B cell (primary cell): ENCODE measurements around the gene EEF1AKMT4. TPM values are rescaled to one million over a fixed set of nuclear protein-coding genes. Genes with fewer than 3 reads are reported as not detected.

Experiments used
- ATAC-seq: fragments of 200-7000 bp; cut with Tn5 transposase; one replicate; pipeline ENCODE4 v1.10.0; 2021; ENCODE audit warnings: low read depth, mild to moderate bottlenecking, moderate number of reproducible peaks, moderate library complexity
- CTCF ChIA-PET: fragments of 350-600 bp; sonication (Branson Sonifier 250); formaldehyde crosslinking; loops from one replicate; lab custom pipeline; 2021; ENCODE audit warnings: antibody characterized with exemption, inconsistent platforms; lab: Charles Lee
- POLR2A ChIA-PET: fragments of 350-600 bp; sonication (Branson Sonifier 250); formaldehyde crosslinking; loops from one replicate; lab custom pipeline; 2021; ENCODE audit warnings: antibody characterized with exemption; lab: Charles Lee
- DNase-seq: peaks from one replicate; pipeline ENCODE4 v3.0.0; 2013
- H2AFZ ChIP-seq: 2 replicates; pipeline ENCODE4 v1.6.1; 2012; ENCODE audit warnings: mild to moderate bottlenecking, low read depth, low read length; ENCODE audit not compliant: insufficient read depth, poor library complexity, severe bottlenecking
- H3K27ac ChIP-seq, 2 donors: 1 replicate in 1 of 2; 2 replicates in 1 of 2; pipeline ENCODE4 v1.5.1; 2012 to 2013; ENCODE audit warnings: low read length in 2 of 2, mild to moderate bottlenecking in 2 of 2, moderate library complexity in 1 of 2
- H3K27me3 ChIP-seq, 4 experiments: fragments of 200-600 bp in 1 of 4; sonication (generic) in 1 of 4; replicated peaks in 1 of 4; 1 replicate in 2 of 4; 2 replicates in 2 of 4; pipeline versions ENCODE4 v1.6.1 to v1.7.0; 2013 to 2016; ENCODE audit warnings: low read length in 3 of 4, mild to moderate bottlenecking in 2 of 4, mixed read lengths in 1 of 4, moderate library complexity in 1 of 4; ENCODE audit not compliant: insufficient read depth in 4 of 4, control insufficient read depth in 3 of 4; ENCODE audit errors: control extremely low read depth in 1 of 4
- H3K36me3 ChIP-seq, 2 experiments: replicated peaks in 1 of 2; 1 replicate in 1 of 2; 2 replicates in 1 of 2; pipeline versions ENCODE4 v1.6.1 to v1.7.1; 2013; ENCODE audit warnings: low read length in 1 of 2; ENCODE audit not compliant: insufficient read depth in 2 of 2, control insufficient read depth in 1 of 2; ENCODE audit errors: control extremely low read depth in 1 of 2, extremely low read depth in 1 of 2
- H3K4me1 ChIP-seq, 2 donors: fragments of 200-600 bp in 1 of 2; sonication (generic) in 1 of 2; 1 replicate in 1 of 2; 2 replicates in 1 of 2; pipeline versions ENCODE4 v1.5.1 to v1.6.1; 2013 to 2017; ENCODE audit warnings: low read length in 2 of 2; ENCODE audit not compliant: control insufficient read depth in 2 of 2, insufficient read depth in 2 of 2
- H3K4me2 ChIP-seq: replicated peaks from 2 replicates; pipeline ENCODE3; 2012; ENCODE audit warnings: mild to moderate bottlenecking, low read depth, low read length; ENCODE audit not compliant: poor library complexity, severe bottlenecking
- H3K4me3 ChIP-seq, 5 experiments: fragments of 200-600 bp in 1 of 5; sonication (generic) in 1 of 5; 1 replicate in 3 of 5; 2 replicates in 2 of 5; pipeline versions ENCODE4 v1.5.1 to v1.7.0; 2011 to 2016; ENCODE audit warnings: low read length in 4 of 5, mild to moderate bottlenecking in 4 of 5, low read depth in 2 of 5, control low read depth in 1 of 5, moderate library complexity in 1 of 5; ENCODE audit not compliant: insufficient read depth in 1 of 5; ENCODE audit errors: control extremely low read depth in 1 of 5, extremely low read depth in 1 of 5
- H3K79me2 ChIP-seq: fragments of 200-600 bp; sonication (generic); one replicate; pipeline ENCODE4 v1.6.0; 2016; ENCODE audit warnings: low read length; ENCODE audit not compliant: control insufficient read depth, insufficient read depth
- H3K9ac ChIP-seq: fragments of 200-600 bp; sonication (generic); 2 replicates; pipeline ENCODE4 v1.6.1; 2017; ENCODE audit warnings: mild to moderate bottlenecking, low read length, moderate library complexity
- H3K9me3 ChIP-seq, 3 donors: one replicate each; pipeline versions ENCODE4 v1.6.1 to v1.7.1; 2013; ENCODE audit warnings: low read length in 2 of 3; ENCODE audit not compliant: control insufficient read depth in 2 of 3, insufficient read depth in 1 of 3; ENCODE audit errors: control extremely low read depth in 1 of 3
- H4K20me1 ChIP-seq: 2 replicates; pipeline ENCODE4 v1.6.0; 2012; ENCODE audit warnings: mild to moderate bottlenecking, low read length; ENCODE audit not compliant: insufficient read depth, control insufficient read depth, poor library complexity, severe bottlenecking
- H3K27ac Mint-ChIP-seq: one replicate; pipeline ENCODE4 v1.8.0; 2021; ENCODE audit warnings: mixed read lengths
- H3K27me3 Mint-ChIP-seq: one replicate; pipeline ENCODE4 v1.8.0; 2021; ENCODE audit warnings: mixed read lengths
- H3K4me1 Mint-ChIP-seq: one replicate; pipeline ENCODE4 v1.8.0; 2021; ENCODE audit warnings: mixed read lengths
- H3K4me3 Mint-ChIP-seq: one replicate; pipeline ENCODE4 v1.8.0; 2021; ENCODE audit warnings: mixed read lengths
- H3K9me3 Mint-ChIP-seq: one replicate; pipeline ENCODE4 v1.8.0; 2022; ENCODE audit warnings: mixed read lengths; ENCODE audit not compliant: insufficient read depth
- EZH2 ChIP-seq: IDR thresholded peaks from 2 replicates; pipeline ENCODE4 v1.6.1; 2012; ENCODE audit warnings: borderline replicate concordance, low read depth, mild to moderate bottlenecking, moderate library complexity, low read length; ENCODE audit not compliant: insufficient read depth, poor library complexity, severe bottlenecking
- WGBS: methylation state at CpG from one replicate; pipeline ENCODE4 v1.1.5; 2013; ENCODE audit warnings: missing lambda C conversion rate; ENCODE audit not compliant: insufficient coverage; 5-methylcytosine and 5-hydroxymethylcytosine counted together
- intact Hi-C: fragments of 100-400 bp; cut with micrococcal nuclease; formaldehyde crosslinking; loops from one replicate; pipeline ENCODE4 v1.10.0; 2022
- polyA plus RNA-seq: library from polyadenylated mRNA; depleted of rRNA; stranded (reverse); fragments of >200 nt; gene quantifications from 2 replicates; pipeline ENCODE4 v1.2.3, GENCODE V29; 2012
- total RNA-seq, 2 donors: library from RNA; stranded (reverse); fragments of 120-200 nt in 1 of 2; gene quantifications; 1 replicate in 1 of 2; 2 replicates in 1 of 2; pipeline versions ENCODE4 v1.2.3 to v1.2.4, GENCODE V29; 2013 to 2022
- TF ChIP-seq, protein P1 (sequence below): fragments of 200-600 bp; IDR thresholded peaks from one replicate; pipeline ENCODE4 v1.8.0; 2022; ENCODE audit warnings: antibody characterized with exemption, mild to moderate bottlenecking

Gene EEF1AKMT4
- total and polyA plus RNA-seq, 2 donors (not counting 1 experiment from before 2014, with no cell fraction given): 1.5 to 2.5 TPM

GRCh38 chr3:184259396-184259877 is 10.0 kb downstream of the EEF1AKMT4 start:
- WGBS: 26% methylated on average over 19 of the region's 28 CpGs
- intact Hi-C loops: no loop called here
- Mint-ChIP-seq H3K9me3 (no peaks in the 10 kb centered on the region), H3K27ac (no peak overlapping the region), H3K27me3 (peaks cover 36% of the 10 kb centered on the region), H3K4me1 (peaks cover 24% of the 10 kb centered on the region), H3K4me3 (peak overlapping the region; percentile 74)
- Histone ChIP-seq H4K20me1 (peaks cover 7% of the 10 kb centered on the region), H3K4me2 (peak overlapping the region; percentile 8), H3K27me3 (peaks cover 0 to 53% (median 23%) of the 10 kb centered on the region in 4 experiments), H3K4me3 (no peak overlapping the region), H3K79me2 (no peaks in the 10 kb centered on the region), H3K9me3 (peaks cover 0 to 4% (median 0%) of the 10 kb centered on the region in 3 donors), H3K9ac (no peak overlapping the region), H2AFZ (no peak overlapping the region), H3K36me3 (no peaks in the 10 kb centered on the region), H3K27ac (no peak overlapping the region), H3K4me1 (peaks cover 27% of the 10 kb centered on the region in 2 donors)
- ATAC-seq (no peak), DNase-seq (no peak)
- no peak for TF ChIP-seq EZH2
- TF ChIP-seq, protein P1, sequence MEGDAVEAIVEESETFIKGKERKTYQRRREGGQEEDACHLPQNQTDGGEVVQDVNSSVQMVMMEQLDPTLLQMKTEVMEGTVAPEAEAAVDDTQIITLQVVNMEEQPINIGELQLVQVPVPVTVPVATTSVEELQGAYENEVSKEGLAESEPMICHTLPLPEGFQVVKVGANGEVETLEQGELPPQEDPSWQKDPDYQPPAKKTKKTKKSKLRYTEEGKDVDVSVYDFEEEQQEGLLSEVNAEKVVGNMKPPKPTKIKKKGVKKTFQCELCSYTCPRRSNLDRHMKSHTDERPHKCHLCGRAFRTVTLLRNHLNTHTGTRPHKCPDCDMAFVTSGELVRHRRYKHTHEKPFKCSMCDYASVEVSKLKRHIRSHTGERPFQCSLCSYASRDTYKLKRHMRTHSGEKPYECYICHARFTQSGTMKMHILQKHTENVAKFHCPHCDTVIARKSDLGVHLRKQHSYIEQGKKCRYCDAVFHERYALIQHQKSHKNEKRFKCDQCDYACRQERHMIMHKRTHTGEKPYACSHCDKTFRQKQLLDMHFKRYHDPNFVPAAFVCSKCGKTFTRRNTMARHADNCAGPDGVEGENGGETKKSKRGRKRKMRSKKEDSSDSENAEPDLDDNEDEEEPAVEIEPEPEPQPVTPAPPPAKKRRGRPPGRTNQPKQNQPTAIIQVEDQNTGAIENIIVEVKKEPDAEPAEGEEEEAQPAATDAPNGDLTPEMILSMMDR: no peak
- CTCF ChIA-PET: interaction anchor here (1.5 to 2.6 kb wide), 2 partner anchors 10 to 32 kb away, joined by 3 to 9 read pairs; partner anchors contain the start of gene EEF1AKMT4
- POLR2A ChIA-PET: no interaction called here
